ENCODE measurements around the gene SAE1. TPM values are rescaled to one million over a fixed set of nuclear protein-coding genes. Genes with fewer than 3 reads are reported as not detected.
A peak's percentile ranks its signal among the peaks of the same experiment; 100 is the strongest.

SAE1 gene
- total RNA-seq, 1 experiment from 2014 or later = 140 TPM

DNA sequence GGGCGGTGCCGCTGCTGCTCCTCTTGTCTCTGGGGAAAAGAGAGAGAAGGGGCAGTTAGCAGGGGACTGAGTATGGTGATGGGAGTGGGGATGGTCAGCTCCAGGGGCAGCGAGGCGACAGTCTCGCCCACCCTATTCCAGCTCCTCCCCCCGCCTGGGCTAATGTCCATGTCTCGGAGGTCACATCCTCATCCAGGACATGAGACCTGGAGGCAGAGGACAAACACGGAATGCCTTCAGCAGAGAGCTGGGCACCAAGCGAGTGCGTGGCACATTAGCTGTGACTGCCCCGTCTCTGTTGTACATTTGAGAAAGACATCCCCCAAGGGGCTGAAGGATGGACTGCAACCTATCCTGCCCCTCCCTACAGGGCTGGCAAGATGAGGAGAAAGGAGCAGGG, 91.3 kb downstream of the SAE1 start:
- Histone ChIP-seq H3K9me3 (ENCODE audit: control insufficient read depth, insufficient read depth, low read depth, low read length) (no peaks in the 10 kb centered on the region), H3K27ac (ENCODE audit: low read length) (no peak overlapping the region), H3K4me1 (ENCODE audit: control insufficient read depth, insufficient read depth, low read length) (peaks cover 8% of the 10 kb centered on the region), H3K4me3 (ENCODE audit: low read depth in 2 of 2, low read length in 2 of 2) (no peak overlapping the region), H3K27me3 (ENCODE audit: control insufficient read depth, insufficient read depth, low read length) (no peaks in the 10 kb centered on the region), H3K36me3 (ENCODE audit: control insufficient read depth, insufficient read depth, low read length) (no peaks in the 10 kb centered on the region; the same call in 1 of the 2 replicates)
- in situ Hi-C loops (cut with HindIII; ENCODE audit: low pct_unique_long_range_greater_than_20kb, low sequenced_read_pairs) (no loop called here), intact Hi-C loops (cut with micrococcal nuclease; ENCODE audit: unreplicated experiment) (loop anchor here (10.0 kb wide), 1 partner anchor 177 kb away; the partner anchor contains the start of gene TMEM160)
- CTCF ChIA-PET = no interaction called here
- no peak for DNase-seq (ENCODE audit: low read depth, low spot score)
- no TSS peak for BruUV-seq (replicated peaks)
- POLR2A ChIA-PET = no interaction called here
- ATAC-seq = no peak
- TF ChIP-seq TCF7L2 (IDR thresholded peaks at IDR 0.05; ENCODE audit: low read depth, low read length) (no peak), POLR2AphosphoS5 (IDR thresholded peaks at IDR 0.05; ENCODE audit: low read depth, low read length) (no peak), SIN3A (IDR thresholded peaks at IDR 0.05; ENCODE audit: borderline replicate concordance, insufficient read depth, low read depth, low read length) (no peak)
- TF ChIP-seq, protein P1, sequence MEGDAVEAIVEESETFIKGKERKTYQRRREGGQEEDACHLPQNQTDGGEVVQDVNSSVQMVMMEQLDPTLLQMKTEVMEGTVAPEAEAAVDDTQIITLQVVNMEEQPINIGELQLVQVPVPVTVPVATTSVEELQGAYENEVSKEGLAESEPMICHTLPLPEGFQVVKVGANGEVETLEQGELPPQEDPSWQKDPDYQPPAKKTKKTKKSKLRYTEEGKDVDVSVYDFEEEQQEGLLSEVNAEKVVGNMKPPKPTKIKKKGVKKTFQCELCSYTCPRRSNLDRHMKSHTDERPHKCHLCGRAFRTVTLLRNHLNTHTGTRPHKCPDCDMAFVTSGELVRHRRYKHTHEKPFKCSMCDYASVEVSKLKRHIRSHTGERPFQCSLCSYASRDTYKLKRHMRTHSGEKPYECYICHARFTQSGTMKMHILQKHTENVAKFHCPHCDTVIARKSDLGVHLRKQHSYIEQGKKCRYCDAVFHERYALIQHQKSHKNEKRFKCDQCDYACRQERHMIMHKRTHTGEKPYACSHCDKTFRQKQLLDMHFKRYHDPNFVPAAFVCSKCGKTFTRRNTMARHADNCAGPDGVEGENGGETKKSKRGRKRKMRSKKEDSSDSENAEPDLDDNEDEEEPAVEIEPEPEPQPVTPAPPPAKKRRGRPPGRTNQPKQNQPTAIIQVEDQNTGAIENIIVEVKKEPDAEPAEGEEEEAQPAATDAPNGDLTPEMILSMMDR (IDR thresholded peaks at IDR 0.05) = no peak
- TF ChIP-seq, protein P2, sequence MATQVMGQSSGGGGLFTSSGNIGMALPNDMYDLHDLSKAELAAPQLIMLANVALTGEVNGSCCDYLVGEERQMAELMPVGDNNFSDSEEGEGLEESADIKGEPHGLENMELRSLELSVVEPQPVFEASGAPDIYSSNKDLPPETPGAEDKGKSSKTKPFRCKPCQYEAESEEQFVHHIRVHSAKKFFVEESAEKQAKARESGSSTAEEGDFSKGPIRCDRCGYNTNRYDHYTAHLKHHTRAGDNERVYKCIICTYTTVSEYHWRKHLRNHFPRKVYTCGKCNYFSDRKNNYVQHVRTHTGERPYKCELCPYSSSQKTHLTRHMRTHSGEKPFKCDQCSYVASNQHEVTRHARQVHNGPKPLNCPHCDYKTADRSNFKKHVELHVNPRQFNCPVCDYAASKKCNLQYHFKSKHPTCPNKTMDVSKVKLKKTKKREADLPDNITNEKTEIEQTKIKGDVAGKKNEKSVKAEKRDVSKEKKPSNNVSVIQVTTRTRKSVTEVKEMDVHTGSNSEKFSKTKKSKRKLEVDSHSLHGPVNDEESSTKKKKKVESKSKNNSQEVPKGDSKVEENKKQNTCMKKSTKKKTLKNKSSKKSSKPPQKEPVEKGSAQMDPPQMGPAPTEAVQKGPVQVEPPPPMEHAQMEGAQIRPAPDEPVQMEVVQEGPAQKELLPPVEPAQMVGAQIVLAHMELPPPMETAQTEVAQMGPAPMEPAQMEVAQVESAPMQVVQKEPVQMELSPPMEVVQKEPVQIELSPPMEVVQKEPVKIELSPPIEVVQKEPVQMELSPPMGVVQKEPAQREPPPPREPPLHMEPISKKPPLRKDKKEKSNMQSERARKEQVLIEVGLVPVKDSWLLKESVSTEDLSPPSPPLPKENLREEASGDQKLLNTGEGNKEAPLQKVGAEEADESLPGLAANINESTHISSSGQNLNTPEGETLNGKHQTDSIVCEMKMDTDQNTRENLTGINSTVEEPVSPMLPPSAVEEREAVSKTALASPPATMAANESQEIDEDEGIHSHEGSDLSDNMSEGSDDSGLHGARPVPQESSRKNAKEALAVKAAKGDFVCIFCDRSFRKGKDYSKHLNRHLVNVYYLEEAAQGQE (IDR thresholded peaks at IDR 0.05; ENCODE audit: insufficient read depth in 1 of 2, low read depth in 2 of 2, low read length in 1 of 2) = no peak

DNA sequence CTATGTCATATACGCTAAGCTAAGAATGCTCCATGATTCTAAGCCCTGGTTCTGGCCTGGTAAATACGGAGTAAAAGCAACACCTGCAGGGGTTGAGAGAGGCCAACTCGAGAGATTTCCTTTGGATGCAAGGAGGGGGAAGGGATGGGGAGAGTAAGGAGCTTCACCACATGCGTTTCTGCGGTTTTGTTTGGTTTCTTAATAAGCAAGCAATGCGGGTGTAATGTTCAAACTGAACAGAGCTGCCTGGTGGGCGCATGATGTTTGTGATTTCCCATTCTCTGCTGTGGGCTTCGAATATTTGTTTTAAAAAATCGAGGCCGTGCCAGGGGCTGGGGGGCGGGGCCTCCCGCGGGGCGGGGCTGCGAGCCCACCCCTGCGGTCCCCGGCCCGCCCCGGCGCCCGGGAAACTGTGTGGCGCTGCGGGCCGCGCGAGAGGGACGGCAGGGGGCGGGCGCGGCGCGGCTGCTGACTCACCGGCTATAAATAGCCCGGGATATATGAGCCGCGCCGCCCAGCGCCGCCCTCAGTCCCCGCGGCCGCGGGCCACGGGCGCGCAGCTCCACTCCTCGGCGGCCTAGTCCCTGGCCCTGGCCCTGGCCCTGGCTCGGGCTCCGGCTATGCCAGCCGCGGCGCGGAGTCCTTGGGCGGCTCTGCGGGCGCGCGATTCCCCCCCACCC, 95.3 kb downstream of the SAE1 start:
- peak overlapping the region; percentile 95 for H3K27ac ChIP-seq (ENCODE audit: low read length)
- H3K27me3 ChIP-seq (ENCODE audit: control insufficient read depth, insufficient read depth, low read length) = no peaks in the 10 kb centered on the region
- BruUV-seq (replicated peaks) = no TSS peak
- H3K4me1 ChIP-seq (ENCODE audit: control insufficient read depth, insufficient read depth, low read length) = peaks cover 16% of the 10 kb centered on the region
- H3K9me3 ChIP-seq (ENCODE audit: control insufficient read depth, insufficient read depth, low read depth, low read length) = no peaks in the 10 kb centered on the region
- intact Hi-C loops (cut with micrococcal nuclease; ENCODE audit: unreplicated experiment) = loop anchor here (10.0 kb wide), 1 partner anchor 181 kb away; the partner anchor contains the start of gene TMEM160
- no peaks in the 10 kb centered on the region; the same call in 1 of the 2 replicates for H3K36me3 ChIP-seq (ENCODE audit: control insufficient read depth, insufficient read depth, low read length)
- ATAC-seq = peak; percentile 62
- peak overlapping the region; percentile 23 to 65; a peak in 3 of 4 replicates for H3K4me3 ChIP-seq (ENCODE audit: low read depth in 2 of 2, low read length in 2 of 2)
- ChIA-PET POLR2A (interaction anchor here (0.5 to 1.1 kb wide), 4 partner anchors 13 to 80 kb away, joined by 4 to 11 read pairs (median 5); no protein-coding TSS in a partner anchor), CTCF (interaction anchor here (1.1 to 1.4 kb wide), 2 partner anchors 16 to 18 kb away, joined by 4 to 5 read pairs; no protein-coding TSS in a partner anchor)
- no peak for DNase-seq (ENCODE audit: low read depth, low spot score)
- in situ Hi-C loops (cut with HindIII; ENCODE audit: low pct_unique_long_range_greater_than_20kb, low sequenced_read_pairs) = no loop called here
- no peak for TF ChIP-seq TCF7L2 (IDR thresholded peaks at IDR 0.05; ENCODE audit: low read depth, low read length)
- peak; percentile 99 for TF ChIP-seq POLR2AphosphoS5 (IDR thresholded peaks at IDR 0.05; ENCODE audit: low read depth, low read length)
- TF ChIP-seq SIN3A (IDR thresholded peaks at IDR 0.05; ENCODE audit: borderline replicate concordance, insufficient read depth, low read depth, low read length) = peak; percentile 84; the same call in 1 of the 2 replicates

Measured in Panc1 (cell line).